Right lobe of liver (tissue), 6 donors: ENCODE results near the gene ELN. TPM values are rescaled to one million over a fixed set of nuclear protein-coding genes. Genes with fewer than 3 reads are reported as not detected.

ENCODE experiments used
- ATAC-seq, 4 donors: fragments of 200-7000 bp; cut with Tn5 transposase; one replicate each; pipeline ENCODE4 v1.9.1; 2020; ENCODE audit warnings: mild to moderate bottlenecking in 4 of 4, moderate library complexity in 4 of 4
- DNase-seq, 3 donors: peaks; one replicate each; pipeline ENCODE4 v3.0.0-alpha.2; 2020
- H3K27ac ChIP-seq, 3 donors: fragments of 200-600 bp; one replicate each; pipeline ENCODE4 v1.8.0; 2022
- H3K27me3 ChIP-seq, 2 donors: fragments of 200-600 bp; one replicate each; pipeline ENCODE4 v1.8.0; 2022
- H3K36me3 ChIP-seq, 4 donors: fragments of 200-600 bp; sonication (generic) in 1 of 4; one replicate each; pipeline versions ENCODE4 v1.5.1 to v1.8.0; 2017 to 2022; ENCODE audit warnings: control low read depth in 1 of 4
- H3K4me1 ChIP-seq, 4 donors: fragments of 200-600 bp; sonication (generic) in 1 of 4; one replicate each; pipeline versions ENCODE4 v1.5.1 to v1.8.0; 2017 to 2022; ENCODE audit warnings: control low read depth in 1 of 4
- H3K4me3 ChIP-seq, 3 donors: fragments of 200-600 bp; one replicate each; pipeline ENCODE4 v1.8.0; 2022
- H3K9me3 ChIP-seq, 4 donors: fragments of 200-600 bp; sonication (generic) in 1 of 4; one replicate each; pipeline versions ENCODE4 v1.5.1 to v1.8.0; 2017 to 2022; ENCODE audit warnings: control low read depth in 1 of 4
- POLR2A ChIP-seq: fragments of 450-650 bp; IDR thresholded peaks from one replicate; pipeline ENCODE4 v1.6.1; 2017; ENCODE audit warnings: antibody characterized with exemption, mild to moderate bottlenecking
- WGBS: methylation state at CpG from one replicate; pipeline ENCODE4 v1.1.6; 2018; ENCODE audit warnings: low coverage, low lambda C conversion rate; ENCODE audit not compliant: insufficient coverage; ENCODE audit errors: missing lambda C conversion rate; 5-methylcytosine and 5-hydroxymethylcytosine counted together
- intact Hi-C, 2 donors: fragments of 100-400 bp; cut with DNase I; formaldehyde crosslinking; loops; one replicate each; pipeline versions ENCODE4 v1.11.2 to v1.14.1; 2022
- total RNA-seq, 6 experiments: library from RNA; depleted of rRNA in 2 of 6; stranded (reverse); fragments of >200 nt in 2 of 6; fragmentation: NEBNext Ultra II Directional in 3 of 6; extraction: Animal tissue kit (Norgen Biotek cat#: 25700) in 3 of 6; gene quantifications; one replicate each; pipeline versions ENCODE4 v1.1.0 to v1.2.4, GENCODE V29; 2016 to 2023
- TF ChIP-seq, protein P1 (sequence below), 4 donors: fragments of 200-600 bp in 3 of 4; fragments of 450-650 bp in 1 of 4; IDR thresholded peaks; one replicate each; pipeline versions ENCODE4 v1.5.1 to v1.8.0; 2016 to 2022; ENCODE audit warnings: antibody characterized with exemption in 4 of 4, mild to moderate bottlenecking in 2 of 4
- donor health status: DM: no; HTN: yes; CAD: no.
- donor health status: DM: no; HTN: no; CAD: no.
- donor health status: DM: no; HTN: no; CAD: no.
- donor health status: DM: no; HTN: yes; CAD: no.
- donor health status: DM: no; HTN: yes; CAD: no.

The ELN gene
- total RNA-seq, 6 experiments from 2014 or later, result 3.0 to 11.7 (median 5.3) TPM

DNA sequence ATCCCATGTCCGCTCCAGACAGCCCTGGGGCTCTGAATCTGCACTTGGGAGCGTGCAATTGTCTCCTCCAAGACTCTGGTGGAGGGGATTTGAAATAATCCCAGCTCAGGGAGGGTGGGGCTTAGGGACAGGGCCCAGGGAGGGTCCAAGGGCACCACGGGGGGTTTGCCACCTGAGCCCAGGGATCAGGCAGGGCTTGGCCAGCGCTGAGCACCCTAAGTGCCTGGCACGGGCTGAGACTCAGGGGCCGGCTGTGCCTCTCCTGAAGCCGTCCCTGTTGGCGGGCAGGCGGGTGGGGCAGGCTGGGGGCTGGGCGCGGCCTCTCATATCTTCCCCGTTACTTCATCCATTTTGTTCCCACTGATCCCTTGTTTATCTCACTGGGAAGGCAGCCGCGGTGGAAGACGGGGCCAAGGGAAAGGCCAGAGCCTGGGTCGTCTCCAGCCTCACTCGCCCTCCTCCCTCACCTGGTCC lies 41.8 kb upstream of the ELN start:
- H3K4me3 ChIP-seq, result no peak overlapping the region
- no peak overlapping the region for H3K27ac ChIP-seq
- TF ChIP-seq, protein P1, sequence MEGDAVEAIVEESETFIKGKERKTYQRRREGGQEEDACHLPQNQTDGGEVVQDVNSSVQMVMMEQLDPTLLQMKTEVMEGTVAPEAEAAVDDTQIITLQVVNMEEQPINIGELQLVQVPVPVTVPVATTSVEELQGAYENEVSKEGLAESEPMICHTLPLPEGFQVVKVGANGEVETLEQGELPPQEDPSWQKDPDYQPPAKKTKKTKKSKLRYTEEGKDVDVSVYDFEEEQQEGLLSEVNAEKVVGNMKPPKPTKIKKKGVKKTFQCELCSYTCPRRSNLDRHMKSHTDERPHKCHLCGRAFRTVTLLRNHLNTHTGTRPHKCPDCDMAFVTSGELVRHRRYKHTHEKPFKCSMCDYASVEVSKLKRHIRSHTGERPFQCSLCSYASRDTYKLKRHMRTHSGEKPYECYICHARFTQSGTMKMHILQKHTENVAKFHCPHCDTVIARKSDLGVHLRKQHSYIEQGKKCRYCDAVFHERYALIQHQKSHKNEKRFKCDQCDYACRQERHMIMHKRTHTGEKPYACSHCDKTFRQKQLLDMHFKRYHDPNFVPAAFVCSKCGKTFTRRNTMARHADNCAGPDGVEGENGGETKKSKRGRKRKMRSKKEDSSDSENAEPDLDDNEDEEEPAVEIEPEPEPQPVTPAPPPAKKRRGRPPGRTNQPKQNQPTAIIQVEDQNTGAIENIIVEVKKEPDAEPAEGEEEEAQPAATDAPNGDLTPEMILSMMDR (IDR thresholded peaks at IDR 0.05), result no peak
- TF ChIP-seq POLR2A, result no peak
- intact Hi-C loops, result no loop called here
- H3K36me3 ChIP-seq, result no peaks in the 10 kb centered on the region
- WGBS, result 80% methylated on average over 1 of the region's 17 CpGs
- no peaks in the 10 kb centered on the region for H3K9me3 ChIP-seq
- DNase-seq (no peak), ATAC-seq (no peak)
- no peaks in the 10 kb centered on the region for H3K27me3 ChIP-seq
- no peaks in the 10 kb centered on the region for H3K4me1 ChIP-seq

DNA sequence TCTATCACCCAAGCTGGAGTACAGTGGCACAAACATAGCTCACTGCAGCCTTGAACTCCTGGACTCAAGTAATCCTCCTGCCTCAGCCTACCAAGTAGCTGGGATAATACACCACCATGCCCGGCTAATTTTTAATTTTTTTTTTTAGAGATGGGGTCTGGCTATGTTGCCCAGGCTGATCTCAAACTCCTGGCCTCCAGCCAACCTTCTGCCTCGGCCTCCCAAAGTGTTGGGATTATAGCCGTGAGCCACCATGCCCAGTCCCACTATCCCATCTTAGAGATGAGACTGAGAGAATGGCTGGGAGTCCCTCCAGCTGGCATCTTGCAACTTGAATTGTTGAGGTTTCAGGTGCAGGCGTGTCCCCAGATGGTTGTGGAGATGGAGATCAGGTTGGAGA lies 40.7 kb upstream of the ELN start:
- no peak for DNase-seq
- Histone ChIP-seq H3K9me3 (no peaks in the 10 kb centered on the region), H3K4me3 (no peak overlapping the region), H3K27ac (no peak overlapping the region), H3K4me1 (no peaks in the 10 kb centered on the region), H3K27me3 (no peaks in the 10 kb centered on the region), H3K36me3 (no peaks in the 10 kb centered on the region)
- intact Hi-C loops, result no loop called here
- TF ChIP-seq POLR2A, result no peak
- 53% methylated on average over 3 of the region's 4 CpGs for WGBS
- no peak for ATAC-seq

DNA sequence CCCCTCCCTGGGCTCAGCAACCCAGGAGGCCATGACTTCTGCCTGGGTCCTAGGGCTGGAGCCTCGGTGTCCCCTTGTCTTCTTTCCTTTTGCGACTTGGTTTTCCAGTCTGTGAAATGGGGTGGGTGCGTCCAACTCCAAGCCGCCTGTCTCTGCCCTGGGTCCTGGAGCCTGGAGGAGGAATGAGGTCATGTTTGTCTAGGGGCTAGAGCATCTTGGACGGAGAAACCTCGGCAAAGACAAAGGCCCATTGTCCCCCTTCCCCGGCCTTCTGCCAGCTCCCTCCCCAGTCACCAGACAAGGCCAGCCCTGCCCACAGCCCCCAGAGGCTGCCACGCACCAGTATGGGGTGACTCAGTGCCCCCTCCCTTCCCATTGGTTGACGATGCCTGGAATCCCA lies 39.8 kb upstream of the ELN start:
- H3K27me3 ChIP-seq, result no peaks in the 10 kb centered on the region
- no peaks in the 10 kb centered on the region for H3K4me1 ChIP-seq
- DNase-seq, result no peak
- no peaks in the 10 kb centered on the region for H3K9me3 ChIP-seq
- H3K36me3 ChIP-seq, result no peaks in the 10 kb centered on the region
- WGBS, result 67% methylated on average over 5 of the region's 9 CpGs
- no peak overlapping the region for H3K4me3 ChIP-seq
- intact Hi-C loops, result no loop called here
- no peak for ATAC-seq
- H3K27ac ChIP-seq, result no peak overlapping the region
- TF ChIP-seq, protein P1 (IDR thresholded peaks at IDR 0.05), result no peak
- no peak for TF ChIP-seq POLR2A

DNA sequence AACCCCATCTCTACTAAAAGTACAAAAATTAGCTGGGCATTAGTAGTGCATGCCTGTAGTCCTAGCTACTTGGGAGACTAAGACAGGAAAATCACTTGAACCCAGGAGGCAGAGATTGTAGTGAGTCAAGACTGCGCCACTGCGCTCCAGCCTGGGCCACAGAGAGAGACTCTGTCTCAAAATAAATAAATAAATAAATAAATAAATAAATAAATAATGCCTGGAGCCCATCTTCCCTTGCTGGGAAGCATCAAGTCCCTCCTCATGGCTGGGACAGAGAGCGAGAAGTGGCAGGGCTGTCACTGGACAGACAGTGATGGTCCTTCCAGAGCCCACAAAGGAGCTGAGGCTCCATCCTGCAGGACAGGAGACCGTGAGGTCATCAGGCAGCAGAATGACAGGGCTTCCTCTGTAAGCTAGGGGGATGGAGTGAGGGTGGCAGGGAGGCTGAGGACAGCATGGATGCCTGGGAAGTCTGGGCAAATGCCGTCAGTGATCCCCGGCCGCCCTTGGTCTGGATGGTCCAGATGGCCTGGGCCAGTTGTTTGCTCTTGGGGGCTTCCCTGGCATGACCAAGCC lies 36.4 kb upstream of the ELN start:
- ATAC-seq, result peak in 1 of 4 donors; percentile 27
- Histone ChIP-seq H3K4me1 (no peaks in the 10 kb centered on the region), H3K36me3 (no peaks in the 10 kb centered on the region), H3K9me3 (no peaks in the 10 kb centered on the region), H3K4me3 (no peak overlapping the region), H3K27ac (no peak overlapping the region), H3K27me3 (no peaks in the 10 kb centered on the region)
- intact Hi-C loops, result no loop called here
- no peak for DNase-seq
- 89% methylated on average over 3 of the region's 7 CpGs for WGBS
- TF ChIP-seq, protein P1 (IDR thresholded peaks at IDR 0.05), result no peak
- TF ChIP-seq POLR2A, result no peak

DNA sequence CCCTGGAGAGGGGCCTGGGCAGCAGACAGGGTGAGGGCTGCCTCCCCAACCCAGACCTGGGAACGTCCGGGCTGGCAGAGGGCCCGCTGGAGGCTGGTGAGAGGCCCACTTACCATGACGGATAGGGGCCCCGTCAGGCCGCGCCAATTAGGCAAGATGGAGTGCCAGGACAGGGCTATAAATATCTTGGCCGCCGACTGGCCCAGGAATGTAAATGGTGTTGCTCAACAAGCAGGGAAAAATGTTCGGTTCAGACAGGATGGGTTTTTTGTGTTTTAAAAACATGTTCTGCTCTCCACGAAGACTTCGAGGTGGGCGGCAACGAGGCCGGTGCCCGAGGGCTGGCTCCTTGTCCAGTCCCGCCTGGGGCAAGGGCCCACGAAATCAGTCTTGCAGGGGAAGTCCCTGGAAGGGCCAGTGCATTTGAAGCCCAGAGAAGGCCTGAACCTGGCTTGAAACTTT lies 35.8 kb upstream of the ELN start:
- ATAC-seq (peak in 1 of 4 donors; percentile 16), DNase-seq (no peak)
- 100% methylated on average over 1 of the region's 18 CpGs for WGBS
- H3K36me3 ChIP-seq, result no peaks in the 10 kb centered on the region
- no peak overlapping the region for H3K27ac ChIP-seq
- no peaks in the 10 kb centered on the region for H3K4me1 ChIP-seq
- no peaks in the 10 kb centered on the region for H3K27me3 ChIP-seq
- no peak overlapping the region for H3K4me3 ChIP-seq
- intact Hi-C loops, result no loop called here
- H3K9me3 ChIP-seq, result no peaks in the 10 kb centered on the region
- TF ChIP-seq, protein P1 (IDR thresholded peaks at IDR 0.05), result no peak
- TF ChIP-seq POLR2A, result no peak
